CD4-positive, alpha-beta T cell treated with Interleukin-6 at 100 ng/mL for 8 hours (primary cell): ENCODE measurements around the gene MAP2K6.

Experiments used
- DNase-seq: peaks from one replicate; pipeline ENCODE4 v3.0.0-alpha.2; 2020; ENCODE audit warnings: mixed read lengths, low spot score

The MAP2K6 gene

GRCh38 chr17:69579961-69580677, 165.6 kb downstream of the MAP2K6 start:
- no peak for DNase-seq

- DNase-seq: no peak
Measured at GRCh38 chr17:69581061-69581961, 166.8 kb downstream of the MAP2K6 start.

- no peak for DNase-seq
Measured at GRCh38 chr17:69588316-69588715, 173.8 kb downstream of the MAP2K6 start.

- no peak for DNase-seq
Measured at GRCh38 chr17:69588827-69589239, 174.3 kb downstream of the MAP2K6 start.

GRCh38 chr17:69590671-69591070, 176.2 kb downstream of the MAP2K6 start:
- DNase-seq: no peak

GRCh38 chr17:69592692-69593350, 178.3 kb downstream of the MAP2K6 start:
- no peak for DNase-seq

- no peak for DNase-seq
Measured at GRCh38 chr17:69593351-69593715, 178.8 kb downstream of the MAP2K6 start.

- no peak for DNase-seq
Measured at GRCh38 chr17:69593716-69594115, 179.2 kb downstream of the MAP2K6 start.

- no peak for DNase-seq
Measured at GRCh38 chr17:69594641-69595040, 180.1 kb downstream of the MAP2K6 start.

- no peak for DNase-seq
Measured at GRCh38 chr17:69596141-69596540, 181.6 kb downstream of the MAP2K6 start.

- no peak for DNase-seq
Measured at GRCh38 chr17:69597898-69598692, 183.6 kb downstream of the MAP2K6 start.

- DNase-seq: no peak
Measured at GRCh38 chr17:69602972-69603371, 188.5 kb downstream of the MAP2K6 start.
